ENCODE measurements around the gene ZFPM1.

GRCh38 chr16:88515925-88516594, 63.0 kb downstream of the ZFPM1 start:
- TF ChIP-seq CTCF (IDR thresholded peaks at IDR 0.05 in 2 of 3, conservative IDR thresholded peaks at IDR 0.05 in 1 of 3; ENCODE audit: borderline replicate concordance in 1 of 3, insufficient read depth in 1 of 3, low read depth in 2 of 3, low read length in 2 of 3) (no peak), POLR2AphosphoS5 (IDR thresholded peaks at IDR 0.05; ENCODE audit: low read depth, low read length) (no peak), JUND (IDR thresholded peaks at IDR 0.05) (no peak), SP1 (IDR thresholded peaks at IDR 0.05; ENCODE audit: low read depth) (no peak), YY1 (IDR thresholded peaks at IDR 0.05; ENCODE audit: extremely low read depth, insufficient replicate concordance, low read depth, low read length) (no peak), EZH2phosphoT487 (IDR thresholded peaks at IDR 0.05; ENCODE audit: borderline replicate concordance) (no peak), EGR1 (IDR thresholded peaks at IDR 0.05; ENCODE audit: low read depth) (no peak), CEBPB (IDR thresholded peaks at IDR 0.05; ENCODE audit: low read depth) (no peak), ZFX (IDR thresholded peaks at IDR 0.05) (no peak), POLR2A (IDR thresholded peaks at IDR 0.05; ENCODE audit: borderline replicate concordance, extremely low read depth, insufficient read depth, insufficient read length) (no peak), MAX (IDR thresholded peaks at IDR 0.05) (no peak), EZH2 (IDR thresholded peaks at IDR 0.05) (no peak)

Measured in HCT116 (cell line).